Uterus (tissue), 4 donors: ENCODE measurements around the gene KCNQ5. TPM values are rescaled to one million over a fixed set of nuclear protein-coding genes. Genes with fewer than 3 reads are reported as not detected.

Experiments
- DNase-seq, 2 donors: peaks; one replicate each; pipeline ENCODE4 v3.0.0-alpha.2; 2019 to 2020
- H3K27ac ChIP-seq, 2 donors: fragments of 200-600 bp; sonication (generic); 1 replicate in 1 of 2; 2 replicates in 1 of 2; pipeline ENCODE4 v1.5.1; 2016 to 2018
- H3K27me3 ChIP-seq, 2 donors: fragments of 200-600 bp; sonication (generic); one replicate each; pipeline ENCODE4 v1.5.1; 2018 to 2019; ENCODE audit warnings: control low read depth in 1 of 2
- H3K36me3 ChIP-seq, 2 donors: fragments of 200-600 bp; sonication (generic); one replicate each; pipeline ENCODE4 v1.5.1; 2019; ENCODE audit warnings: control low read depth in 1 of 2
- H3K4me1 ChIP-seq, 2 donors: fragments of 200-600 bp; sonication (generic); one replicate each; pipeline ENCODE4 v1.5.1; 2018 to 2019; ENCODE audit warnings: control low read depth in 1 of 2
- H3K4me3 ChIP-seq, 2 donors: fragments of 200-600 bp; sonication (generic); 1 replicate in 1 of 2; 2 replicates in 1 of 2; pipeline ENCODE4 v1.5.1; 2018 to 2019; ENCODE audit warnings: mild to moderate bottlenecking in 1 of 2
- H3K9me3 ChIP-seq, 2 donors: fragments of 200-600 bp; sonication (generic); one replicate each; pipeline ENCODE4 v1.5.1; 2019; ENCODE audit warnings: control low read depth in 1 of 2
- CTCF ChIP-seq, 4 experiments: fragments of 200-600 bp in 2 of 4; fragments of 450-650 bp in 2 of 4; sonication (generic) in 2 of 4; IDR thresholded peaks; one replicate each; pipeline ENCODE4 v1.5.1; 2016 to 2019; ENCODE audit warnings: antibody characterized with exemption in 4 of 4, mild to moderate bottlenecking in 2 of 4, moderate library complexity in 1 of 4
- POLR2A ChIP-seq, 2 donors: fragments of 450-650 bp; IDR thresholded peaks; one replicate each; pipeline ENCODE4 v1.6.1; 2016; ENCODE audit warnings: antibody characterized with exemption in 2 of 2, mild to moderate bottlenecking in 1 of 2, moderate library complexity in 1 of 2
- intact Hi-C: fragments of 100-400 bp; cut with DNase I; formaldehyde crosslinking; loops from one replicate; pipeline ENCODE4 v1.15.1; 2023; ENCODE audit warnings: low total_unique reads
- total RNA-seq, 4 donors: library from RNA; depleted of rRNA in 3 of 4; stranded (reverse); fragments of >200 nt in 3 of 4; gene quantifications; one replicate each; pipeline versions ENCODE4 v1.1.0 to v1.2.4, GENCODE V29; 2014 to 2023
- donor health status: DM: yes; HTN: yes; CAD: no.

Gene KCNQ5
- total RNA-seq, 4 donors from 2014 or later, result 0.34 to 2.4 TPM; not detected in 2

GRCh38 chr6:72676995-72677394 lies 55.1 kb downstream of the KCNQ5 start:
- Histone ChIP-seq H3K9me3 (no peaks in the 10 kb centered on the region), H3K27me3 (no peaks in the 10 kb centered on the region), H3K4me1 (no peaks in the 10 kb centered on the region), H3K36me3 (no peaks in the 10 kb centered on the region), H3K4me3 (no peak overlapping the region), H3K27ac (no peak overlapping the region)
- intact Hi-C loops, result no loop called here
- no peak for TF ChIP-seq CTCF (IDR thresholded peaks at IDR 0.05)
- no peak for TF ChIP-seq POLR2A (IDR thresholded peaks at IDR 0.05)
- no peak for DNase-seq

GRCh38 chr6:72677740-72678139 lies 55.9 kb downstream of the KCNQ5 start:
- no peak overlapping the region for H3K4me3 ChIP-seq
- H3K4me1 ChIP-seq, result no peaks in the 10 kb centered on the region
- intact Hi-C loops, result no loop called here
- H3K27me3 ChIP-seq, result no peaks in the 10 kb centered on the region
- no peak for DNase-seq
- no peak overlapping the region for H3K27ac ChIP-seq
- no peak for TF ChIP-seq POLR2A (IDR thresholded peaks at IDR 0.05)
- TF ChIP-seq CTCF (IDR thresholded peaks at IDR 0.05), result no peak
- H3K9me3 ChIP-seq, result no peaks in the 10 kb centered on the region
- H3K36me3 ChIP-seq, result no peaks in the 10 kb centered on the region

GRCh38 chr6:72683797-72684196 lies 61.9 kb downstream of the KCNQ5 start:
- DNase-seq, result no peak
- Histone ChIP-seq H3K36me3 (no peaks in the 10 kb centered on the region), H3K27ac (no peak overlapping the region), H3K4me1 (no peaks in the 10 kb centered on the region), H3K4me3 (no peak overlapping the region), H3K27me3 (no peaks in the 10 kb centered on the region), H3K9me3 (no peaks in the 10 kb centered on the region)
- intact Hi-C loops, result no loop called here
- TF ChIP-seq CTCF (IDR thresholded peaks at IDR 0.05), result no peak
- TF ChIP-seq POLR2A (IDR thresholded peaks at IDR 0.05), result no peak

GRCh38 chr6:72689107-72689954 lies 67.5 kb downstream of the KCNQ5 start:
- Histone ChIP-seq H3K27me3 (no peaks in the 10 kb centered on the region), H3K9me3 (no peaks in the 10 kb centered on the region), H3K36me3 (no peaks in the 10 kb centered on the region), H3K27ac (no peak overlapping the region), H3K4me3 (no peak overlapping the region), H3K4me1 (no peaks in the 10 kb centered on the region)
- DNase-seq, result no peak
- TF ChIP-seq CTCF (IDR thresholded peaks at IDR 0.05), result no peak
- TF ChIP-seq POLR2A (IDR thresholded peaks at IDR 0.05), result no peak
- intact Hi-C loops, result no loop called here

GRCh38 chr6:72691249-72691648 lies 69.4 kb downstream of the KCNQ5 start:
- no peaks in the 10 kb centered on the region for H3K27me3 ChIP-seq
- H3K27ac ChIP-seq, result no peak overlapping the region
- no peak overlapping the region for H3K4me3 ChIP-seq
- intact Hi-C loops, result no loop called here
- no peaks in the 10 kb centered on the region for H3K9me3 ChIP-seq
- no peaks in the 10 kb centered on the region for H3K4me1 ChIP-seq
- H3K36me3 ChIP-seq, result no peaks in the 10 kb centered on the region
- DNase-seq, result no peak
- no peak for TF ChIP-seq POLR2A (IDR thresholded peaks at IDR 0.05)
- no peak for TF ChIP-seq CTCF (IDR thresholded peaks at IDR 0.05)
